Ishikawa (cell line): ENCODE results near the gene HYPK.

Experiments used
- CEBPB ChIP-seq: IDR thresholded peaks from 2 replicates; pipeline ENCODE4 v1.6.1; 2012
- CREB1 ChIP-seq: IDR thresholded peaks from 2 replicates; pipeline ENCODE4 v1.6.1; 2012; ENCODE audit warnings: low read depth
- EGR1 ChIP-seq: IDR thresholded peaks from 2 replicates; pipeline ENCODE4 v1.6.1; 2012
- EP300 ChIP-seq: IDR thresholded peaks from 2 replicates; pipeline ENCODE4 v1.6.1; 2012; ENCODE audit warnings: borderline replicate concordance
- FOXM1 ChIP-seq: IDR thresholded peaks from 2 replicates; pipeline ENCODE4 v1.6.1; 2012; ENCODE audit warnings: low read depth, borderline replicate concordance
- MAX ChIP-seq: IDR thresholded peaks from 2 replicates; pipeline ENCODE4 v1.6.1; 2012
- NFIC ChIP-seq: IDR thresholded peaks from 2 replicates; pipeline ENCODE4 v1.6.1; 2012
- RAD21 ChIP-seq: IDR thresholded peaks from 2 replicates; pipeline ENCODE4 v1.6.1; 2012; ENCODE audit warnings: low read depth
- REST ChIP-seq: IDR thresholded peaks from 2 replicates; pipeline ENCODE4 v1.6.1; 2012; ENCODE audit warnings: low read depth, mild to moderate bottlenecking
- TAF1 ChIP-seq: IDR thresholded peaks from 2 replicates; pipeline ENCODE4 v1.6.1; 2012; ENCODE audit warnings: low read depth, mild to moderate bottlenecking
- TCF12 ChIP-seq: IDR thresholded peaks from 2 replicates; pipeline ENCODE4 v1.6.1; 2012; ENCODE audit warnings: low read depth
- TEAD4 ChIP-seq: IDR thresholded peaks from 2 replicates; pipeline ENCODE4 v1.6.1; 2012
- USF1 ChIP-seq: IDR thresholded peaks from 2 replicates; pipeline ENCODE4 v1.6.1; 2012
- YY1 ChIP-seq: IDR thresholded peaks from 2 replicates; pipeline ENCODE4 v1.6.1; 2012; ENCODE audit warnings: low read depth
- ZBTB7A ChIP-seq: IDR thresholded peaks from 2 replicates; pipeline ENCODE4 v1.6.1; 2012; ENCODE audit warnings: low read depth

Gene HYPK

GRCh38 chr15:43826508-43827341 lies 26.3 kb downstream of the HYPK start, which contains the start of gene WDR76:
TSS of gene WDR76 (plus strand) at chr15:43827002. CDS start at chr15:43827033, 31 bp downstream.
- TF ChIP-seq TCF12 (no peak), USF1 (no peak), RAD21 (no peak), CEBPB (no peak), FOXM1 (no peak), ZBTB7A (no peak), NFIC (no peak), MAX (peak; percentile 55; the same call in 1 of the 2 replicates)

GRCh38 chr15:43828061-43828657 lies 27.8 kb downstream of the HYPK start:
- TF ChIP-seq FOXM1 = no peak
- no peak for TF ChIP-seq TCF12
- TF ChIP-seq YY1 = no peak
- TF ChIP-seq TEAD4 = no peak
- no peak for TF ChIP-seq RAD21
- no peak for TF ChIP-seq EP300
- TF ChIP-seq TAF1 = no peak
- TF ChIP-seq CEBPB = no peak
- TF ChIP-seq ZBTB7A = no peak
- no peak for TF ChIP-seq MAX
- no peak for TF ChIP-seq USF1
- no peak for TF ChIP-seq REST
- no peak for TF ChIP-seq CREB1
- TF ChIP-seq NFIC = no peak
- TF ChIP-seq EGR1 = no peak

- TF ChIP-seq CEBPB (no peak), ZBTB7A (no peak), CREB1 (no peak), FOXM1 (no peak), TEAD4 (no peak), EGR1 (no peak), YY1 (no peak)
Measured at GRCh38 chr15:43845421-43845820, 45.0 kb downstream of the HYPK start.

GRCh38 chr15:43851251-43851650 lies 50.9 kb downstream of the HYPK start:
- TF ChIP-seq TAF1 (no peak), YY1 (no peak), CREB1 (no peak), FOXM1 (no peak), CEBPB (no peak), NFIC (no peak), EGR1 (no peak)

GRCh38 chr15:43852607-43853006 lies 52.2 kb downstream of the HYPK start:
- TF ChIP-seq CREB1 = no peak
- no peak for TF ChIP-seq YY1
- TF ChIP-seq ZBTB7A = no peak
- TF ChIP-seq TAF1 = no peak
- no peak for TF ChIP-seq EP300
- TF ChIP-seq RAD21 = no peak
- no peak for TF ChIP-seq EGR1
- no peak for TF ChIP-seq NFIC
- TF ChIP-seq USF1 = no peak
